ENCODE data around the gene GNPAT.

The GNPAT gene

GRCh38 chr1:231248778-231249177, 7.8 kb downstream of the GNPAT start:
- DNase-seq = no peak

GRCh38 chr1:231252336-231252735, 11.3 kb downstream of the GNPAT start:
- no peak for DNase-seq

GRCh38 chr1:231260351-231260750, 19.3 kb downstream of the GNPAT start:
- no peak for DNase-seq

- no peak for DNase-seq
Observed at GRCh38 chr1:231264642-231265041, 23.6 kb downstream of the GNPAT start.

GRCh38 chr1:231265379-231265778, 24.4 kb downstream of the GNPAT start:
- no peak for DNase-seq

GRCh38 chr1:231266811-231267322, 25.9 kb downstream of the GNPAT start:
- no peak for DNase-seq

GRCh38 chr1:231272173-231272572, 31.2 kb downstream of the GNPAT start:
- no peak for DNase-seq

- no peak for DNase-seq
Observed at GRCh38 chr1:231272880-231273279, 31.9 kb downstream of the GNPAT start.

- no peak for DNase-seq
Observed at GRCh38 chr1:231274119-231274825, 33.3 kb downstream of the GNPAT start.

GRCh38 chr1:231278100-231278790, 37.2 kb downstream of the GNPAT start:
- no peak for DNase-seq

- DNase-seq = no peak
Observed at GRCh38 chr1:231279081-231279480, 38.1 kb downstream of the GNPAT start.

- DNase-seq = no peak
Observed at GRCh38 chr1:231279683-231280082, 38.7 kb downstream of the GNPAT start.

- no peak for DNase-seq
Observed at GRCh38 chr1:231284441-231284840, 43.4 kb downstream of the GNPAT start.

GRCh38 chr1:231286603-231287002, 45.6 kb downstream of the GNPAT start:
- DNase-seq = no peak

- no peak for DNase-seq
Observed at GRCh38 chr1:231295938-231296337, 54.9 kb downstream of the GNPAT start.

GRCh38 chr1:231301990-231302389, 61.0 kb downstream of the GNPAT start:
- no peak for DNase-seq

- no peak for DNase-seq
Observed at GRCh38 chr1:231310391-231310934, 69.5 kb downstream of the GNPAT start.

GRCh38 chr1:231311720-231312431, 70.9 kb downstream of the GNPAT start:
- no peak for DNase-seq

- no peak for DNase-seq
Observed at GRCh38 chr1:231312432-231312788, 71.4 kb downstream of the GNPAT start.

- DNase-seq = no peak
Observed at GRCh38 chr1:231313661-231314060, 72.6 kb downstream of the GNPAT start.

GRCh38 chr1:231315887-231316286, 74.9 kb downstream of the GNPAT start:
- peak; percentile 48 for DNase-seq

GRCh38 chr1:231317306-231318014, 76.4 kb downstream of the GNPAT start:
- DNase-seq = no peak

- no peak for DNase-seq
Observed at GRCh38 chr1:231318015-231318355, 77.0 kb downstream of the GNPAT start.

All from activated T-cell treated with anti-CD3 and anti-CD28 coated beads, Interleukin-2, amount 50 U/mL, for 1 hour (primary cell).